GDM1 (cell line): ENCODE measurements around the gene PTPRN2.

Experiments used
- DNase-seq: peaks from one replicate; lab custom pipeline; 2025; lab: John Stamatoyannopoulos, UW

Gene PTPRN2

DNA sequence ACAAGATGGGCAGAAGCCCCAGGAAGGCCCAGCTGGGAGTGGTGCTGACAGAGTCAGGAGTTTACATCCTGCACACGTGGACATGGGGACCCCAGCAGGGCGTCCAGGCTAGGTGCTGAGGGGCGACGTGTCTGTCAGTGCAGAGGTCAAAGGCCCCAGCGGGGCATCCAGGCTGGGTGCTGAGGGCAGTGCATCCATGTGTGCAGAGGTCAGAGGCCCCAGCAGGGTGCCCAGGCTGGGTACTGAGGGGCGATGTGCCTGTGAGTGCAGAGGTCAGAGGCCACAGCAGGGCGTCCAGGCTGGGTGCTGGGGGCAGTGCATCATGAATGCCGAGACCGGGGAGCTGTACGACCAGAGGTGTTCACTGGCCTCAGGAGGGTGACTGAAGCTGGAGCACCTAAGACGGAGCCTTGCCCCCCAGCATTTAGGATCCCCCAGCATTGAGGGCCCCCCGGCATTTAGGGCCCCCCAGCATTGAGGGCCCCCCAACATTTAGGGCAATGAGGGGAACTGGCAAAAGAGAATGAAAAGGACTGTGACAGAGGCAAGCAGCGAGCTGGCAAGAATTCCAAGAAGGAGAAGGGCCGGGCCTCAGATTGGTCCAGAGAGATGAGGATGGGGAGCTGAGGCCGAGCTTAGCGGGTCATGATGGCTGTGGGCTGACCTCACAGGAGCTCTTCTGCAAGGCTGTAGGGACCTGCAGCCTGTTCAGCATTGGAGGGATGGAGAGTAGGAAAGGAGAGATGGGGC lies 474.9 kb downstream of the PTPRN2 start:
- no peak for DNase-seq

DNA sequence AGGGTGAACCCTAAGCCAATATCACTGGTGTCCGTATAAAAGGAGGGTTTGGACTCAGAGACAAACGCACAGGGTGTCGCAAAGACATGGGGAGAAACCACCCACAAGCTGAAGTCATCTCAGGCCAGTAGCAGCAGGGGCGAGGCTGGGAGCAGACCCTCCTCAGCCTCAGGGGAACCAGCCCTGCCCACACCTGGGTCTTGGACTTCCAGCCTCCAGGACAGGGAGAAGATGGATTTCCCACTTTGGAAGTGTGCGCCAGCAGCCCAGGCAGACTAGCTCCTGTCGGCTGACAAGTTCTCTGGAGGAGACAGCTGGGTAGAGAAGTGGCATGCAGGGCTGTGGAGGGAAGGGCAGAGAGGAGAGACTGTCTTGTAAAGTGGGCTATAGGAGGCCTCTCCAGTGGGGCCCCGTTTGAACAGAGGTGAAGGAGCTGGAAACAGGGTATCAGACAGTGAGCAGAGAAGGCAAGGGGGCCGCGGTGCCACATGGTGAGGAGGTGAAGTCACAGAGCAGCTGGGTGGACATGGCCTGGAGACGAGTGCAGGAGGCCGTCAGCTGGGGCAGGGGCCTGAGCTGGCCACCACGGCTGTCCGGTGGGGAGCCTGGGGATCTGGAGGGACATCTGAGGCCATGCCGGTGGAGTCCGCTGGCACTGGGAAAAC lies 475.6 kb downstream of the PTPRN2 start:
- no peak for DNase-seq

DNA sequence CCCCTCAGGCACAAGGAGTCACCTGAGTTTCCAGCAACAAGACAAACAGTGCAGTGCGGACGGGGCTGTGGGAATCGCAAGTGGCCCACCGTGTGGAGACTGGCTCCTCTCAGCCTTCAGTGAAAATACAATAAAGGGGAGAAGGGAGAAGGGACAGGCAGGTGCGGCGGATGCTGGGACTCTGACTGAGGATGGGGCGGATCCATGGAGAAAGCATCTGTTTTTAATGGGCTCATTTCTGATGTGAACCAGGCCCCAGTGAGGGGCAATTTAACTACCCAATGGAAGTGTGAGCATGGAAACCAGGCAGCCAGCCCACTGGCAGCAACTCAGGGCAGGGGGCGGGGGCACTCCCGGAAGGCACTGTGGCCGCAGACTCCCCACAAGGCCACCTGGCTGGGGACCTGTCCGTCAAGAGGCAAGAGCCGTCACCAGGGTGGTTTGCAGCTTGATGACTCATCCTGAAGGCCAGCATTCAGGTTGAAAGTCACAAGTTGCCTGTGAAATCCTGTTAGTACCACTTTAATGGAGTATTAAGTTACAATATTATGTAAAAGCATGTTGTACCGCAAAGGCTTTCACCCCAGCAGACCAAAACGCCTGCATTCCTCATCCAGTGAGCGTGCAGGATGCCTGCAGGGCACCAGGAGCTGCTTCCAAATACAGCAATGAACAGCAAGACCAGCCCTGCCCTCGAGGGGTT lies 476.4 kb downstream of the PTPRN2 start:
- no peak for DNase-seq

DNA sequence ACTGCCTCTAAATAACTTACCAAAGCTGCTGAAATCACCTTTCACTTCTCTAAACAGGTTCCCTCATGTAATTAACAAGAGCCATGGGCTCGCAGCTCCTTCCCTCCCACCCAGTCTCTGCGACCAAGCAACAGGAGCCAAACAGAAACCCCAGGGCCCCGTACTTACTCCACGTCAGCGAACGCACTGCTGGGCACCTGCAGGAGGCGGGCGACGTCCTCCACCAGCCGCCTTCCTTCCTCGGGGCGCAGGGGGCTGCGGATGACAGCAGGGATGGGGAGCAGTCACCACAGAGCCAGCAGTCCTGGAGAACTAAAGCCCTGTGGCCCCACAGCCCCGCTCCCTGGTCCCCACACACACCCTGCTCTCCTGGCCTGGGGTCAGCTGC lies 477.0 kb downstream of the PTPRN2 start:
- no peak for DNase-seq

DNA sequence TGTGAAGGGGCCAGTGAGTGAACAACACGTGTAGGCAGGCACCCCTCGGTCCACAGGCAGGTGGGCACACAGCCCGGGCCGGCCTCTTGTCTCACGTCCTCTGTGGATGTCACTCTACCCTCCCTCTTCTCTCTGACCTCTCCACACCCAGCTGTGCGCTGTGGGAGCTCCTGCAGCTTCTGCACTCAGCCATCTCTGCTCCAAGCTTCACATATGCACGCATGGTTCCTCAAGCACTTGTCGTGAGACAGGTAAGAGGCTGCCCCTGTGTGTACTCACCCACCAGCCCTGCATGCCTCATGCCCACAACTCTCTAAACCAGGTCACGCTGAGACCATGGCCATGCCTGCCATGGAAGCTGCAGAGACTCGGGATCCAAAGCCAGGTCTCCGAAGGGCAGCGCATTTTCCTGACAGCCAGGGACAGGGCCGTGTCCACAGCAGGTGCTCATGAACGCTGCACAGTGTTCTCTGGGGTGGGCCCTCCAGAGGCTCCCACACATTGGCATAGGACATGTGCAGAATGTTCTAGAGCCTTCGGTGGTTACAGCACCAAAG lies 477.5 kb downstream of the PTPRN2 start:
- DNase-seq = no peak

DNA sequence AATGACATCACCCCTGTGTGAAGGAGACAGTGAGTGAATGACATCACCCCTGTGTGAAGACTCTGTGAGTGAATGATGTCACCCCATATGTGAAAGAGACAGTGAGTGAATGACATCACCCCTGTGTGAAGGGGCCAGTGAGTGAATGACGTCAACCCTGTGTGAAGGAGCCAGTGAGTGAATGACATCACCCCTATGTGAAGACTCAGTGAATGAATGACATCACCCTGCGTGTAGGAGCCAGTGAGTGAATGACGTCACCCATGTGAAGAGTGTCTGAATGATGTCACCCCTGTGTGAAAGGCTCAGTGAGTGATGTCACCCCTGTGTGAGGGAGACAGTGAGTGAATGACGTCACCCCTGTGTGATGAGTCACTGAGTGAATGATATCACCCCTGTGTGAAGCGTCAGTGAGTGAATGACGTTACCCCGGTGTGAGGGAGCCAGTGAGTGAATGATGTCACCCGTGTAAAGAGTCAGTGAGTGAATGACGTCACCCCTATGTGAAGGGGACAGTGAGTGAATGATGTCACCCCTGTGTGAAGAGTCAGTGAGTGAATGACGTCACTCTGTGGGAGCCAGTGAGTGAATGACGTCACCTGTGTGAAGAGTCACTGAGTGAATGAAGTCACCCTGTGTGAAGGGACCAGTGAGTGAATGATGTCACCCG lies 478.1 kb downstream of the PTPRN2 start:
- DNase-seq = no peak

DNA sequence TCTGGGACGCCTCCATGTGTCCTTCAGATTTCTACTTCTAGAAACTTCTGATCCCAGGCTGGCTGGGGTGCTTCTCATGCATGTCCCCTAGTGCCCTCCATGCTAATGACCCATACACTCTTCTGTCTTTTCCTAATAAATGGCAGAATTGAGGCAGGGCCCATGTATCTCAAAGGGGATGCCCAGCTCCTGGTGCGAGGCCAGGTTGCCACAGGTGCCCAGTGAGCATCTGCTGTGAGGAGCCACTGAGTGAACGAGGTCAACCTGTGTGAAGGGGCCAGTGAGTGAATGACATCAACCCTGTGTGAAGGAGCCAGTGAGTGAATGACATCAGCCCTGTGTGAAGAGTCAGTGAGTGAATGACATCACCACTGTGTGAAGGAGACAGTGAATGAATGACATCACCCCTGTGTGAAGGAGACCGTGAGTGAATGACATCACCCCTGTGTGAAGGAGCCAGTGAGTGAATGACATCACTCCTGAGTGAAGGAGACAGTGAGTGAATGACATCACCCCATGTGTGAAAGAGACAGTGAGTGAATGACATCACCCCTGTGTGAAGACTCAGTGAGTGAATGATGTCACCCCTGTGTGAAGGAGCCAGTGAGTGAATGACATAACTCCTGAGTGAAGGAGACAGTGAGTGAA lies 478.9 kb downstream of the PTPRN2 start:
- DNase-seq = no peak

DNA sequence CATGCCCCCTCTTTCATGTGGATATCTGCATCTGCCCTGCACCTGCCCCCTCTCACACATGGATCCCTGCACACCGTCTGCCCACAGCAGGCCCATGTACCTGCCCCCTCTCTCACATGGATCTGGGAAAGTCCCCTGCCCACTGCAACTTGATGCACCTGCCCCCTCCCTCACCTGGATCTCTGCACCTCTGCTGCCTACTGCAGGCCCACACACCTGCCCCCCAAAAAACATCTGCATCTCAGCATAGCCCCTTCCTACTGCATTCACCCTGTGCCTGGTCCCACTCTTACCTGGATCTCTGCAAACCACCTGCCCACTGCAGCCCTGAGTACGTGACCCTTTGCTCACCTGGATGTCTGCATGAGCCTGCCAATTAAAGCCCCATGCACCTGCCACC lies 479.8 kb downstream of the PTPRN2 start:
- DNase-seq = no peak

DNA sequence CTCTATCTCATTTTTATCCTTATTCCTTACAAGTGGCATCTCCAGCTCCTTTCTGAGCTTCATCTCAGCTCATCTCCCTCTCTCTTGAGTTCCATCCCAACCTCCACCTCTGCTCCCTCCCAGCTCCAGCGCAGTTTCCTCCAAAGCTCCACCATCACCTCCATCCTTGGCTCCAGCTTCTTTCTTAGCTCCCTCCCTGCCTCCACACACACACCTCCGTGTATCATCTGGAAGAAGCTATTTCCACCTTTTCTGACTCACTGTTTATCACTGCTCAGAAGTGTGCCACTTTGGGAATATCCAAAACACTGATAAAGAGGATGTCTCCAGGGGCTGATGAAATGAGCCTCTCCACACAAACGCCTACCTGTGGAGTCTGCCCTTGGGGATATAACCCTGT lies 481.4 kb downstream of the PTPRN2 start:
- no peak for DNase-seq

DNA sequence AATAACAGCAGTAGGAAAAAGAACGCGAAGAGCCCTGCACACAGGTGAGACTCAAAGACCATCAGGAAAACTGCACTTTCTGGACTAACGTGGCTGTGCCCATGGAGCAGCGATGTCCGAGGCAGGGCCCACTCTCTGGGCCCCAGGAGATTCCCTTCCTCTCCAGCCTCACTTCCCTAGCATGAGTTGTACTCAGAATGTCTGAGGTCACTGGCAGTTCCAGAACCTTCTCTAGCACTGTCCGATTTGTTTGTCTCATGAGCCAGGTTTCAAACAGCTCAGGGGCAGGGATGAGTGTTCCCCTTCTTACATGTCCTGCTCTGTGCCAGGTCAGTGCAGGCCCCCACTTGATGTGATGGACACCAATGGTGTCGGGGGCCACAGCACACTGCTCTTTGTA lies 484.2 kb downstream of the PTPRN2 start:
- no peak for DNase-seq

DNA sequence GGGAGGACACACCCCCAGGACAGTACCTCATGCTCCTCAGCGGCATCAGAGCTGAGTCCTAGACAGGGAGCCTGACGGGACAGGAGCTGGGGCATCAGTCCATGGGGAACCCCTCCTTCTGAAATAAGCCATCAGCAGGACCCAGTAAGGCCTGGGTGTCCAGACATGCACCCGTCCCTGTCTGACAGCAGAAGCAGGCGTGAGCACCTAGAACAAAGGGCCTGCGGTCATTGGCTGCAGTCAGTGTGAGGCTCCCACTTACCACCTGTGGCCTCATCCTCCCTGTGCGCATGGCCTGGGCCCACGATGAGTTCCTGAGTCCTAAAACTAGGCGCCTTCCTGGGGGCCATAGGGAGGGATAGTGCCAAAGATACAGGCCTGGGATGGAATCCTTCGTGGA lies 484.7 kb downstream of the PTPRN2 start:
- no peak for DNase-seq

DNA sequence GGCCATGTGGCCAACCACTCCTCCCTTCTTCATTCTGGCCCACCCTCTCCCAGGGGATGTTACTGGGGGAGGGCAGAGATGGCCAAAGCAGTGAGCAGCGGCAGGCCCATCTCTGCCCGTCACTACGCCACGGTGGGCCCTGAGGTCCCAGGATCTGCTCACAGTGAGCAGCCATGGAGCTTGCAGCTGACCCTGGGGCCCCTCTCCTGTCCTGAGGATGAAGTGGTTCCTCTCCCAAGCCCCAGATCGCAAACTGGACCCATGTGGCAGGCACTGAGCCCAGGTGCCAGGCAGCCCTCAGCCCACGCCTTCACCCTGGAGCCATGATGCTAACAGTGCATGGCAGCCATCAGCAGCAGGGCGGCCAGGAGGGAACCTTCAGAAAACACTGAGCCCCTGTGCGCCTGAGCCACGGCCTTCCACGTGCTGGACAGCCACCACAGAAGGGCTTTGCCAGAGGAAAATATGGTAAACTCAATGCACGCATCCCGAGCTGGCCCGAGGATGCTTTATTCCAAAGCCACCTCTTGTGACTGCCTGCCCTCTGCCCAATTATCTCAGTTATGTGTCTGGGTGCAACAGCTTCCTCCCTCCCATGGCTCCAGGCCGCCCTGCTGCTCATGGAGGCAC lies 485.7 kb downstream of the PTPRN2 start:
- DNase-seq = no peak

DNA sequence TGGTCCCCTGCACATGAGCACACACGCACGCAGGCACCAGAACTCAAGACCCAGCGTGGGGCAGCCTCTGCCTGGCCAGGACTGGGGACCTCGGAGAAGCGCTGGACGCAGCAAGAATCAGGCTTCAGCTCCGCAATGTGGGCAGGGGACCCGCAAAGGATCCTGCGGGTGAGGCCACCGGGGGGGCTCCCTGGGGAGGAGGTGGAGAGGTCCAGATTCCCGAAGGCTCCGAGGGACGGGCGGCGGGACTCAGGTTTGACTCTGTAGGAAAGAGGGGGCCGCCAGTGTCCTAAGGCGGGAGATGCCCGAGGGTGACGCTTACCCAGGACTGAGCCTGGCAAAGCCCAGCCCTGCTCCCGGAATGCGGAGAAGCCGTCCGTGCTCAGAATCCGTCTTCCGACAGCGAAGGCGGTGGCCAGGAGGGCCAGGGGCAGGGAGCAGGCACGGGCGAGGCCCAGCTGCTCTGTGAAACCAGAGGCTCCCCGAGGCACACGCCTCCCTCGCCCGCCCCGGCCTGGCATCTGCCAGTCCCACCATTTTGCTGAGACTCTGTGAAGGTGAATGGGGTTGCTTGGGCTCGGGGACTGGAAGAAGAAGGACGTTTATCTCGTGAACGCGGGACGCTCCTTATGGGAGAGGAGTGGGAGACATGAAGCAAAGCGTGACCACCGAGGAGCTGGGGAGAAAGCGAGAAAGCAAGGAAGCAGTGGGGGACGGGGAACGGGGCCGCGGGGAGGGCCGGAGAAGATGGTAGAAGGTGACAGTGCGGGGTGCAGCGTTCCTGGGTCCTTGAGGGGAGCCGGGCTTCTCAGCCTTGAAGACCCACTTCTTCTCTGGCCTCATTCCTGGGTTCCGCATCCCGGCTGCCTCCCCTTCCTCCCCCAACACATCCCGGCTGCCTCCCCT lies 489.2 kb downstream of the PTPRN2 start:
- no peak for DNase-seq

DNA sequence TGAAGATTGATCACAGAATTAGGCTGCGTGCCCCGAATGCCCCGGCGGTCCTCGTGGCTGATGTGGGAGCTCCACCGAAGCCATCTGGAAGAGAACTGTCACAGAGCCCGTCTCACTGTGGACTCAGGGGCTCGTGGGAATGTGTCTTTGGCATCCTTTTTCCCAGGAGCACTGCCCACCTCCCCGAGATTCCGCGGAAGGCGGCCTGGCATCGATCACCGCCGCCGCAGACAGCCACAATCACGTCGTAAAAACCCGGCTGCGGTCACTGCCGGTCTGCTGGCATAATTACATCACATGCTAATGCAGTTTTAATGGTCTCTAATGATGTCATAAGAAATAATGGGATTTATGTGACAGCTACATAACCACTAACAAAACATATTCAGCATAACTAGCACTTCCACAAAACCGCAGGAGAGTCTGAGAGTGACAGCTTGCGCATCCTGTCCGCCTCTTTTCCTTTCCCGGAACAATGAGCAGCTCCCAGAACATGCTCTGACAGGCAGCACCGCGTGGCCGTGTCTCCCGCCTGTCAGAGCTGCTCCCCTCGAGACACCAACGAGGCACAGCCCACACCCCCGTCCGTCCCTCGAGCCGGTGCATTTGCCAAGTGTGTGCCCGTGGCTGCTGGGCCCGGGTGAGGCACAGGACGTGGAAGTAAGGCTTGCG lies 490.0 kb downstream of the PTPRN2 start:
- no peak for DNase-seq

DNA sequence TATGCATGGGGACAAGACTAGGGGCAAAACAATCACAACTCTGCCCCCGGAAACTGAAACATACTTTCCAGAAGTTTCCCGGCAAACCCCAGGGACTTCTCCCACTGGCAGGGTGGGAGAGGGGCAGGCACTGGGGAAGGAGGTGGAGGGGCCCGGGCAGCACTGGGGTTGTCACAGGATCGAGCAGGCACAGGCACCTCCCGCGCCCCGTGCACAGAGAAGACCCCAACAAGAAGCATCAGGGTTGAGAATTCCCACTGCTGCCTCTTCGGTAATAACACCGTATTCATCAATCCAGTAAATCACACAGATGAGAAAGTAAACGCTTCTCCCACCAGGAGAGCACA lies 490.5 kb downstream of the PTPRN2 start:
- no peak for DNase-seq

DNA sequence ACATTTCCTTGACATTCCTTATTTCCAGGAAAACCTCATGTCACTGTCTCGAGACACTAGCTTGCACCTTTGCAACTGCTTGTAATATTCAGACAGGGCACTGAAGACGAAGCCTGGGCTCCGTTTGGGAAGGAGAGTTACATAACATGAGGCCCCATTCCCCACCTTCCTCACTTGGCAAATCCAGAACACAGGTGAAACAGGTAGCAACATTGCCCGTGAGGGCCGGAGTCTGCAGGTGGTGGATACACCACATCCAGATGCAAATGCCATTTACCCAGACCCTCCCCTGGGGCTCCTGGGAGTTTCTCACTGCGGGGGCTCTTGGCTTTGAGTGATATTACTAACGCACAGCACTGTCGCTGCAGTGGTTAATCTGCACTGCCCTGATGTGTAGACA lies 491.0 kb downstream of the PTPRN2 start:
- DNase-seq = no peak

DNA sequence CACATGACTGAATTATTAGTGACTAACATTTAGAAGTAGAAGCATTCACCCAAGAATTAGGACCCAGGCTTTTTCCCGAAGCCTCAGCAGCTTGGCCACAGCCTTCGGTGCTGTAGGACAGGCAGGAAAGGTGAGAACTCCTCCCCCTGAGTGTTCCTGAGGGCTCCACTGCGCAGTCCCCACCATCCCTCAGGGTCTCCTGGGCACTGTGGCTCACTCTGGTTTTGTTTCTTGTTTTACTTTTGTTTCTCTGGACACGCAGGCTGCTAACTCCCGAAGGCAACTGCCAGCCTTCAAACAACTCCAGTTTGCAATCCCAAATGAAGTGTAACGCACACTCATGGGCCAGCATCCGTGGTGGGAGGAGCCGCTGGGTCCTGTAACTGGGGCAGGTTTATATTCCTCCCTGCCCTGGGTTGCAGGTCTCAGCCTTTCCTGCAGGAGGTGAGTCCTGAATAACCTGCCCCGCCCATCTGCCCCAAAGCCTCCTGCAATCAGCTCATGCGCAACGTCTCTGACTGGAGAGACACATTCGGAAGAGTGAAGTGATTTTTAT lies 492.9 kb downstream of the PTPRN2 start:
- no peak for DNase-seq

DNA sequence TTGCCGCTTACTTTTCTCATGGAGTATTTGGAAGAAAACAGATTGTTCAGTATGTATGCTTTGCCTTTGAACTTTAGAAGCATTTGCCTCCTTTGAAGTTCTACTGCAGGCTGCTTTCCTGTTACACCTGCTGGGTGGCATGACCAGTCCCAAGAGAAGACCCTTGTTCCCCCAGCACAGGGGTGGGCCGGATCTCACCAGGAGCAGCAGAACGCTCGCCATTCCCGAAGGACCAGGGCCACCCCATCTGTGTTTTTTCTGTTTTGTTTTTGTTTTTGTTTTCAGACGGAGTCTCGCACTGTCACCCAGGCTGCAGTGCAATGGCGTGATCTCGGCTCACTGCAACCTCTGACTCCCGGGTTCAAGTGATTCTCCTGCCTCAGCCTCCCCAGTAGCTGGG lies 493.6 kb downstream of the PTPRN2 start:
- DNase-seq = no peak

DNA sequence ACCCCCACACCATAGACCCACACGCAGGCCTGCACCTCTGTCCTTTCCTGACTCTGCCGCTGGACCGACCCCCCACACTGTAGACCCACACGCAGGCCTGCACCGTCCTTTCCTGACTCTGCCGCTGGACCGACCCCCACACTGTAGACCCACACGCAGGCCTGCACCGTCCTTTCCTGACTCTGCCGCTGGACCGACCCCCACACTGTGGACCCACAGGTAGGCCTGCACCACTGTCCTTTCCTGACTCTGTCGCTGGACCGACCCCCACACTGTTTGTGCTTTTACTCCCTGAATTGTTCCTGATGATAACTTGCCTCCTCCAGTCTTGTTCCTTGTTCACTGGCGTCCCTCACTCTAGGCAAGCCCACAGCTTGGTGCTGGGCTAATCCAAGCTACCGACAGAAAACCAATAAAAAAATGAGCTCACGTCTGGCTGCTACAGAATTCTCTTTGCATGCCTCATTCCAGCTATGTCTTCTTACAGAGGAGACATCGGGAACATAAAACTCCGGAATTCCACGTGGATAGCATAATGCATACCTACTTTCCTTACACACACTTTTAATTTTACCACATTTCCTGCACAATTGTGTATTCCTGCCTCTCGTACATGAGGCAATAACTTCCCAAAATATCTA lies 494.3 kb downstream of the PTPRN2 start:
- DNase-seq = no peak
